K562 (cell line): Measurements from ENCODE around the gene STX2. TPM values are rescaled to one million over a fixed set of nuclear protein-coding genes. Genes with fewer than 3 reads are reported as not detected.

Experiments used
- ATAC-seq: fragments of 200-7000 bp; cut with Tn5 transposase; 3 replicates; pipeline ENCODE4 v1.9.1; 2020; ENCODE audit warnings: moderate library complexity
- BruUV-seq: library from RNA; stranded (reverse); fragments of 400-500 nt; replicated peaks from 2 replicates; lab custom pipeline; 2021; lab: Mats Ljungman, UMichigan
- CTCF ChIA-PET: fragments of 300-600 bp; formaldehyde crosslinking; extraction: SDS; loops from one replicate; lab custom pipeline; 2021; ENCODE audit warnings: low intra/inter-chr PET ratio; lab: Yijun Ruan, JAX
- POLR2A ChIA-PET: fragments of 300-600, 350-650 bp; sonication (Branson Sonifier 250); formaldehyde crosslinking; extraction: SDS; loops from one replicate; lab custom pipeline; 2021; ENCODE audit warnings: antibody characterized with exemption, inconsistent platforms; lab: Yijun Ruan, JAX
- DNase-seq, 4 experiments: peaks; one replicate each; pipeline versions ENCODE4 v3.0.0 to v3.0.0-alpha.2; 2011 to 2018; ENCODE audit warnings: low spot score in 3 of 4, mixed read lengths in 3 of 4; ENCODE audit errors: extremely low read depth in 1 of 4
- FAIRE-seq: peaks from 2 replicates; lab custom pipeline; 2011; peaks lifted over from hg19 to GRCh38; lab: Jason Lieb, UNC
- H2AFZ ChIP-seq: 2 replicates; pipeline ENCODE4 v1.6.0; 2011; ENCODE audit warnings: low read depth, low read length, control low read depth, inconsistent platforms
- H3K27ac ChIP-seq: fragments of 200-600 bp; 3 replicates; pipeline ENCODE4 v1.8.0; 2011; ENCODE audit warnings: low read depth, mild to moderate bottlenecking, control low read depth, inconsistent platforms, low read length, moderate library complexity, mixed read lengths; ENCODE audit errors: extremely low read depth
- H3K27me3 ChIP-seq, 2 experiments: fragments of 300-600 bp in 1 of 2; 2 replicates in 1 of 2; 3 replicates in 1 of 2; pipeline versions ENCODE4 v1.6.0 to v1.8.0; 2011; ENCODE audit warnings: inconsistent platforms in 2 of 2, low read length in 2 of 2, mild to moderate bottlenecking in 1 of 2, mixed read lengths in 1 of 2, moderate library complexity in 1 of 2; ENCODE audit not compliant: control insufficient read depth in 2 of 2, insufficient read depth in 2 of 2
- H3K36me3 ChIP-seq: fragments of 300-600 bp; 3 replicates; pipeline ENCODE4 v1.8.0; 2011; ENCODE audit warnings: mild to moderate bottlenecking, low read length, inconsistent platforms; ENCODE audit not compliant: control insufficient read depth, insufficient read depth
- H3K4me1 ChIP-seq, 2 experiments: fragments of 200-600 bp in 1 of 2; replicated peaks in 1 of 2; 2 replicates in 1 of 2; 3 replicates in 1 of 2; pipeline versions ENCODE4 v1.5.1 to v1.8.0; 2011; ENCODE audit warnings: inconsistent platforms in 2 of 2, low read length in 2 of 2, mild to moderate bottlenecking in 1 of 2, mixed read lengths in 1 of 2, moderate library complexity in 1 of 2; ENCODE audit not compliant: control insufficient read depth in 2 of 2, insufficient read depth in 2 of 2
- H3K4me2 ChIP-seq: 2 replicates; pipeline ENCODE4 v1.6.1; 2011; ENCODE audit warnings: low read length, control low read depth, inconsistent platforms, mixed read lengths; ENCODE audit not compliant: insufficient read depth
- H3K4me3 ChIP-seq: fragments of 200-600 bp; sonication (generic), shearing (Covaris generic); 2 replicates; pipeline ENCODE4 v1.5.1; 2016; ENCODE audit warnings: control low read depth, inconsistent platforms
- H3K79me2 ChIP-seq: fragments of 200-600 bp; 3 replicates; pipeline ENCODE4 v1.8.0; 2011; ENCODE audit warnings: low read length, inconsistent platforms; ENCODE audit not compliant: control insufficient read depth, insufficient read depth
- H3K9ac ChIP-seq, 2 experiments: 2 replicates each; pipeline versions ENCODE4 v1.6.0 to v1.6.1; 2011; ENCODE audit warnings: low read depth in 2 of 2, low read length in 2 of 2, control low read depth in 1 of 2, inconsistent platforms in 1 of 2, mild to moderate bottlenecking in 1 of 2, mixed read lengths in 1 of 2; ENCODE audit not compliant: insufficient read depth in 1 of 2
- H3K9me1 ChIP-seq: one replicate; pipeline ENCODE4 v1.6.0; 2011; ENCODE audit warnings: inconsistent platforms, mild to moderate bottlenecking, low read length, moderate library complexity; ENCODE audit not compliant: control insufficient read depth, insufficient read depth
- H3K9me3 ChIP-seq: replicated peaks from 2 replicates; pipeline ENCODE4 v1.5.1; 2011; ENCODE audit warnings: low read depth, low read length, inconsistent platforms; ENCODE audit not compliant: control insufficient read depth, insufficient read depth
- H4K20me1 ChIP-seq: replicated peaks from 2 replicates; pipeline ENCODE4 v1.6.1; 2011; ENCODE audit warnings: low read length, inconsistent platforms, mixed read lengths; ENCODE audit not compliant: control insufficient read depth, insufficient read depth
- CEBPB ChIP-seq: fragments of 450-650 bp; IDR thresholded peaks from 2 replicates; pipeline ENCODE4 v1.6.1; 2016; ENCODE audit warnings: missing genetic modification characterization, missing compliant biosample characterization
- NFXL1 ChIP-seq: fragments of 450-650 bp; formaldehyde crosslinking; IDR thresholded peaks from 2 replicates; pipeline ENCODE4 v1.4.0; 2021; ENCODE audit warnings: mild to moderate bottlenecking
- NRF1 ChIP-seq, 2 experiments: fragments of 450-650 bp; IDR thresholded peaks in 1 of 2; conservative IDR thresholded peaks in 1 of 2; 2 replicates each; pipeline ENCODE4 v1.6.1; 2014; ENCODE audit warnings: mild to moderate bottlenecking in 2 of 2
- PHB ChIP-seq: fragments of 250-450 bp; sonication (Bioruptor Pico); IDR thresholded peaks from 2 replicates; pipeline ENCODE4 v1.5.0; 2021
- PHTF2 ChIP-seq: fragments of 250-450 bp; sonication (Bioruptor Pico); IDR thresholded peaks from 2 replicates; pipeline ENCODE4 v1.5.0; 2021; ENCODE audit warnings: mild to moderate bottlenecking
- POLR2B ChIP-seq: fragments of 450-650 bp; IDR thresholded peaks from 2 replicates; pipeline ENCODE4 v1.6.1; 2018; ENCODE audit warnings: low read depth; ENCODE audit not compliant: partially characterized antibody
- SMAD1 ChIP-seq: fragments of 150-350 bp; IDR thresholded peaks from 2 replicates; pipeline ENCODE4 v1.6.1; 2014; ENCODE audit warnings: low read length, low read depth; ENCODE audit not compliant: partially characterized antibody
- ZKSCAN8 ChIP-seq: fragments of 200-800 bp; sonication (Bioruptor generic); IDR thresholded peaks from 2 replicates; pipeline ENCODE4 v1.6.1; 2016; ENCODE audit warnings: missing genetic modification characterization, missing compliant biosample characterization
- ZNF311 ChIP-seq: fragments of 250-450 bp; sonication (Bioruptor Pico); IDR thresholded peaks from 2 replicates; pipeline ENCODE4 v1.4.0; 2020; ENCODE audit warnings: mild to moderate bottlenecking, moderate library complexity
- ZNF75A ChIP-seq: fragments of 450-650 bp; formaldehyde crosslinking; IDR thresholded peaks from 2 replicates; pipeline ENCODE4 v1.4.0; 2020; ENCODE audit warnings: mild to moderate bottlenecking
- WGBS: fragments of 100-300 bp; shearing (Covaris generic); methylation state at CpG from one replicate; pipeline ENCODE4 v1.1.6; 2016; ENCODE audit warnings: low coverage, mixed read lengths; ENCODE audit not compliant: insufficient coverage; ENCODE audit errors: missing lambda C conversion rate; 5-methylcytosine and 5-hydroxymethylcytosine counted together
- in situ Hi-C: fragments of 300-500 bp; cut with MboI; formaldehyde crosslinking; loops from 4 replicates; pipeline ENCODE4 v1.15.0; 2018; ENCODE audit warnings: inconsistent platforms, mixed read lengths
- intact Hi-C: fragments of 100-400 bp; cut with micrococcal nuclease; formaldehyde crosslinking; loops from 2 replicates; pipeline ENCODE4 v1.14.2; 2022
- polyA plus RNA-seq, 8 experiments: library from polyadenylated mRNA; depleted of rRNA in 4 of 8; stranded (reverse) in 5 of 8; unstranded in 3 of 8; fragments of >200 nt; fragmentation: Nextera tagmentation in 2 of 8; fragmentation: Illumina TruSeq in 1 of 8; extraction: Ambion mirVana in 2 of 8; extraction: Trizol in 1 of 8; gene quantifications; 2 replicates each; pipeline versions ENCODE4 v1.2.1 to v1.2.3, GENCODE V29; 2011 to 2014; ENCODE audit warnings: inconsistent platforms in 1 of 8, missing spikeins in 1 of 8
- total RNA-seq, 7 experiments: library from RNA; depleted of rRNA in 6 of 7; stranded (reverse); fragments of >200 nt in 6 of 7; fragmentation: Illumina TruSeq in 2 of 7; extraction: Trizol in 2 of 7; gene quantifications; 2 replicates each; pipeline versions ENCODE4 v1.2.1 to v1.2.3, GENCODE V29; 2011 to 2021; ENCODE audit warnings: low replicate concordance in 1 of 7
- TF ChIP-seq, protein P1 (sequence below): fragments of 250-450 bp; sonication (Bioruptor Pico); IDR thresholded peaks from 2 replicates; pipeline ENCODE4 v1.5.0; 2021; ENCODE audit warnings: mild to moderate bottlenecking, borderline replicate concordance
- TF ChIP-seq, protein P2 (sequence below): sonication (generic); formaldehyde crosslinking; IDR thresholded peaks from 2 replicates; pipeline ENCODE4 v1.8.0; 2022; ENCODE audit warnings: missing genetic modification reagents, mild to moderate bottlenecking, borderline replicate concordance
- TF ChIP-seq, protein P3 (sequence below): fragments of 200-800 bp; sonication (Bioruptor generic); IDR thresholded peaks from 2 replicates; pipeline ENCODE4 v1.6.1; 2017; ENCODE audit warnings: missing genetic modification characterization, missing compliant biosample characterization

STX2 gene
- total and polyA plus RNA-seq, 9 of the 15 experiments (the other 6 are each of a cell fraction or from before 2014, with no cell fraction given) = 22.2 to 54.6 (median 30.8) TPM

DNA sequence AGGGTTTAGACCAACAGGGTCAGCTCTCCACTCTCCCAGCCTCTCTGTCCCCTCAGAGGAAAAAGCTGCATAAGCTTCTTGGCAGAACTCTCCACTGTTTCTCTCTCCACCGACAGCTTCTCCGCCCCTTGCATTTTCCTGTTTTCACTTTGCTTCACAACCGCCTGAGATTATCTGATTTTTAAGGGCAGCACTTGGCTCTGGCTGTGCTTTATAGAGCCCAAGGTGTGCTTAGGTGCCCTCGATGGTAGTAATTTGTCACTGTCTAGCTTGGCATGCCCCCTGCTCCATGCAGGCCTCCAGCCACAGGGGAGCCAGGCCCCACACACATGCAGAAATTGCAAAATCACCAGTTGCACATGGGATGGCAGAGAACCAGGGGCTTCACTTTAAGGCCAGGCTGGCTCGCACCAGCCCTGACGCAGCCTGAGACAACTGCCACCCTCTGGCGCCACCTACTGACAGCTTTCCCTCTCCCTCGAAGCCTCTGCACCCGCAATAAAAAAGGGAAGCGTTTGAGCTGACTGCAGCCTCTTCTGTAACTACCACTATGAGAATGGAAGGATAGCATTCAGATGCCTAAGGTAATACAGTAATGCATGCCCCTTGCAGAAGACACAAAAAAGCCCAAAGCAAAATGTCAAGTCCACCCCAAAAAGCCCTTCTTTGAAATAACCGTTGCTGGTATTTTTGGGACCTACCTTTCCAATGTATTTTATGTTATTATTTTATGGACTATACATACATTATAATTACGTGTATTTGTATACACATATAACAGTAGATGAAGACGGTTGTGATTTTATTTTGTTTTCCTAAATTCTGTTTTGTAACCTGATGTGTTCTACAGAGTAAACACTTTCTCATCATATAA is 90.9 kb downstream of the STX2 start (continued):
- TF ChIP-seq NFXL1 (CRISPR knock-in tag) = no peak

DNA sequence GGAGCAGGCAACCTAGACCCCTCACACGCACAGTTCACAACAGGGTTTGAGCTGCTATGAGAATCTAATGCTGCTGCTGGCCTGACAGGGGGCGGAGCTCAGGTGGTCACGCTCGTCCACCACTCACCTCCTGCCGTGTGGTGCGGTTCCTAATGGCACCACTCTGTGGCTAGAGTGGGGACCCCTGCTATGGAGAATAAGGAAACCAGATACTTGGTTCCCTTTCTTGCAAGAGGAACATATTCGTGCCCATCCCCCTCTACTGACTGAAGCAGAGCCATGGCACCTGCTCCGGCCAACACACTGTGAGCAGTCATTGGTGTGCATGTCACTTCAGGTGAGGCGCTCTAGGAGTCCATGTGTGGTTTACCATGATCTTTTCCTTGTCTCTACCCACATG is 92.5 kb downstream of the STX2 start:
- WGBS = 0% methylated on average over 9 of the region's 9 CpGs
- no peaks in the 10 kb centered on the region for H3K36me3 ChIP-seq
- H2AFZ ChIP-seq = no peak overlapping the region
- no peak for FAIRE-seq
- H3K27ac ChIP-seq = no peak overlapping the region
- H3K9ac ChIP-seq = no peak overlapping the region
- no peaks in the 10 kb centered on the region for H4K20me1 ChIP-seq
- peaks cover 5 to 17% of the 10 kb centered on the region in 2 experiments; a peak in 4 of 5 replicates for H3K27me3 ChIP-seq
- ChIA-PET POLR2A (interaction anchor here (0.7 kb wide), 1 partner anchor 34 kb away, joined by 3 read pairs; no protein-coding TSS in a partner anchor), CTCF (no interaction called here)
- H3K4me1 ChIP-seq = no peaks in the 10 kb centered on the region
- no peak overlapping the region for H3K4me3 ChIP-seq
- no peaks in the 10 kb centered on the region for H3K9me1 ChIP-seq
- BruUV-seq = no TSS peak
- intact Hi-C loops (loop anchor here (5.0 to 10.0 kb wide), 3 partner anchors 84 to 404 kb away; no protein-coding TSS in a partner anchor), in situ Hi-C loops (loop anchor here (25.0 kb wide), 1 partner anchor 709 kb away; no protein-coding TSS in a partner anchor)
- H3K4me2 ChIP-seq = no peak overlapping the region
- no peaks in the 10 kb centered on the region for H3K9me3 ChIP-seq
- no peak for DNase-seq
- H3K79me2 ChIP-seq = no peaks in the 10 kb centered on the region
- ATAC-seq = no peak
- TF ChIP-seq, protein P1, sequence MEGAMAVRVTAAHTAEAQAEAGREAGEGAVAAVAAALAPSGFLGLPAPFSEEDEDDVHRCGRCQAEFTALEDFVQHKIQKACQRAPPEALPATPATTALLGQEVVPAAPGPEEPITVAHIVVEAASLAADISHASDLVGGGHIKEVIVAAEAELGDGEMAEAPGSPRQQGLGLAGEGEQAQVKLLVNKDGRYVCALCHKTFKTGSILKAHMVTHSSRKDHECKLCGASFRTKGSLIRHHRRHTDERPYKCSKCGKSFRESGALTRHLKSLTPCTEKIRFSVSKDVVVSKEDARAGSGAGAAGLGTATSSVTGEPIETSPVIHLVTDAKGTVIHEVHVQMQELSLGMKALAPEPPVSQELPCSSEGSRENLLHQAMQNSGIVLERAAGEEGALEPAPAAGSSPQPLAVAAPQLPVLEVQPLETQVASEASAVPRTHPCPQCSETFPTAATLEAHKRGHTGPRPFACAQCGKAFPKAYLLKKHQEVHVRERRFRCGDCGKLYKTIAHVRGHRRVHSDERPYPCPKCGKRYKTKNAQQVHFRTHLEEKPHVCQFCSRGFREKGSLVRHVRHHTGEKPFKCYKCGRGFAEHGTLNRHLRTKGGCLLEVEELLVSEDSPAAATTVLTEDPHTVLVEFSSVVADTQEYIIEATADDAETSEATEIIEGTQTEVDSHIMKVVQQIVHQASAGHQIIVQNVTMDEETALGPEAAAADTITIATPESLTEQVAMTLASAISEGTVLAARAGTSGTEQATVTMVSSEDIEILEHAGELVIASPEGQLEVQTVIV = no peak
- TF ChIP-seq POLR2B (no peak), NRF1 (conservative IDR thresholded peaks at IDR 0.05 in 1 of 2, IDR thresholded peaks at IDR 0.05 in 1 of 2) (no peak), ZNF311 (CRISPR knock-in tag) (no peak), ZNF75A (CRISPR knock-in tag) (no peak), ZKSCAN8 (CRISPR knock-in tag) (no peak), CEBPB (tag) (no peak), SMAD1 (no peak), PHTF2 (no peak), PHB (no peak)
- TF ChIP-seq, protein P2, sequence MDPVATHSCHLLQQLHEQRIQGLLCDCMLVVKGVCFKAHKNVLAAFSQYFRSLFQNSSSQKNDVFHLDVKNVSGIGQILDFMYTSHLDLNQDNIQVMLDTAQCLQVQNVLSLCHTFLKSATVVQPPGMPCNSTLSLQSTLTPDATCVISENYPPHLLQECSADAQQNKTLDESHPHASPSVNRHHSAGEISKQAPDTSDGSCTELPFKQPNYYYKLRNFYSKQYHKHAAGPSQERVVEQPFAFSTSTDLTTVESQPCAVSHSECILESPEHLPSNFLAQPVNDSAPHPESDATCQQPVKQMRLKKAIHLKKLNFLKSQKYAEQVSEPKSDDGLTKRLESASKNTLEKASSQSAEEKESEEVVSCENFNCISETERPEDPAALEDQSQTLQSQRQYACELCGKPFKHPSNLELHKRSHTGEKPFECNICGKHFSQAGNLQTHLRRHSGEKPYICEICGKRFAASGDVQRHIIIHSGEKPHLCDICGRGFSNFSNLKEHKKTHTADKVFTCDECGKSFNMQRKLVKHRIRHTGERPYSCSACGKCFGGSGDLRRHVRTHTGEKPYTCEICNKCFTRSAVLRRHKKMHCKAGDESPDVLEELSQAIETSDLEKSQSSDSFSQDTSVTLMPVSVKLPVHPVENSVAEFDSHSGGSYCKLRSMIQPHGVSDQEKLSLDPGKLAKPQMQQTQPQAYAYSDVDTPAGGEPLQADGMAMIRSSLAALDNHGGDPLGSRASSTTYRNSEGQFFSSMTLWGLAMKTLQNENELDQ (CRISPR knock-in tag) = no peak
- TF ChIP-seq, protein P3, sequence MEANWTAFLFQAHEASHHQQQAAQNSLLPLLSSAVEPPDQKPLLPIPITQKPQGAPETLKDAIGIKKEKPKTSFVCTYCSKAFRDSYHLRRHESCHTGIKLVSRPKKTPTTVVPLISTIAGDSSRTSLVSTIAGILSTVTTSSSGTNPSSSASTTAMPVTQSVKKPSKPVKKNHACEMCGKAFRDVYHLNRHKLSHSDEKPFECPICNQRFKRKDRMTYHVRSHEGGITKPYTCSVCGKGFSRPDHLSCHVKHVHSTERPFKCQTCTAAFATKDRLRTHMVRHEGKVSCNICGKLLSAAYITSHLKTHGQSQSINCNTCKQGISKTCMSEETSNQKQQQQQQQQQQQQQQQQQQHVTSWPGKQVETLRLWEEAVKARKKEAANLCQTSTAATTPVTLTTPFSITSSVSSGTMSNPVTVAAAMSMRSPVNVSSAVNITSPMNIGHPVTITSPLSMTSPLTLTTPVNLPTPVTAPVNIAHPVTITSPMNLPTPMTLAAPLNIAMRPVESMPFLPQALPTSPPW (CRISPR knock-in tag) = no peak
